ENCODE data around the gene DGCR8.

DNA sequence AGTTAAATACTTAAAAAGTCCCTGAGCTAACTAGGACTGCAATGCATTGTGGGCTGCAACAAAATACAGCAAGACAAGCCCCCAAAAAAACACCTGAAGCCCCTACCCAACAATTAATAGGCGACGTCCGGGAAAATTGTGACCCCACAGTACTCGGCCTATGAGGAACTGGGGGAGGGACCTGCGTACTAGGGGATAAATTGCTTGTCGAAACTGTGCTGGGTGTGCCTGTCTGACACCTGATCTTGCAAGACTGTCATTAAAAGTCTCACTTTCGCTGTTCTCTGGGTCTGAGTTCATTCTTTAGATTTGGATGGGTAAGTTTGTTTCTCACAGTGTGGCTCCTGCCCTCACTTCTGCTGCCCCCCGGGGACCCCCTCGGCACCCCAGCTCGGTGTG is 44.0 kb upstream of the DGCR8 start:
- TF ChIP-seq, protein P1, sequence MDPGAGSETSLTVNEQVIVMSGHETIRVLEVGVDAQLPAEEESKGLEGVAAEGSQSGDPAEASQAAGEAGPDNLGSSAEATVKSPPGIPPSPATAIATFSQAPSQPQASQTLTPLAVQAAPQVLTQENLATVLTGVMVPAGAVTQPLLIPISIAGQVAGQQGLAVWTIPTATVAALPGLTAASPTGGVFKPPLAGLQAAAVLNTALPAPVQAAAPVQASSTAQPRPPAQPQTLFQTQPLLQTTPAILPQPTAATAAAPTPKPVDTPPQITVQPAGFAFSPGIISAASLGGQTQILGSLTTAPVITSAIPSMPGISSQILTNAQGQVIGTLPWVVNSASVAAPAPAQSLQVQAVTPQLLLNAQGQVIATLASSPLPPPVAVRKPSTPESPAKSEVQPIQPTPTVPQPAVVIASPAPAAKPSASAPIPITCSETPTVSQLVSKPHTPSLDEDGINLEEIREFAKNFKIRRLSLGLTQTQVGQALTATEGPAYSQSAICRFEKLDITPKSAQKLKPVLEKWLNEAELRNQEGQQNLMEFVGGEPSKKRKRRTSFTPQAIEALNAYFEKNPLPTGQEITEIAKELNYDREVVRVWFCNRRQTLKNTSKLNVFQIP (CRISPR knock-in tag; IDR thresholded peaks at IDR 0.05; ENCODE audit: borderline replicate concordance, low read depth): no peak
- TF ChIP-seq, protein P2, sequence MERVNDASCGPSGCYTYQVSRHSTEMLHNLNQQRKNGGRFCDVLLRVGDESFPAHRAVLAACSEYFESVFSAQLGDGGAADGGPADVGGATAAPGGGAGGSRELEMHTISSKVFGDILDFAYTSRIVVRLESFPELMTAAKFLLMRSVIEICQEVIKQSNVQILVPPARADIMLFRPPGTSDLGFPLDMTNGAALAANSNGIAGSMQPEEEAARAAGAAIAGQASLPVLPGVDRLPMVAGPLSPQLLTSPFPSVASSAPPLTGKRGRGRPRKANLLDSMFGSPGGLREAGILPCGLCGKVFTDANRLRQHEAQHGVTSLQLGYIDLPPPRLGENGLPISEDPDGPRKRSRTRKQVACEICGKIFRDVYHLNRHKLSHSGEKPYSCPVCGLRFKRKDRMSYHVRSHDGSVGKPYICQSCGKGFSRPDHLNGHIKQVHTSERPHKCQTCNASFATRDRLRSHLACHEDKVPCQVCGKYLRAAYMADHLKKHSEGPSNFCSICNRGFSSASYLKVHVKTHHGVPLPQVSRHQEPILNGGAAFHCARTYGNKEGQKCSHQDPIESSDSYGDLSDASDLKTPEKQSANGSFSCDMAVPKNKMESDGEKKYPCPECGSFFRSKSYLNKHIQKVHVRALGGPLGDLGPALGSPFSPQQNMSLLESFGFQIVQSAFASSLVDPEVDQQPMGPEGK (CRISPR knock-in tag; IDR thresholded peaks at IDR 0.05; ENCODE audit: borderline replicate concordance): no peak
- TF ChIP-seq, protein P3, sequence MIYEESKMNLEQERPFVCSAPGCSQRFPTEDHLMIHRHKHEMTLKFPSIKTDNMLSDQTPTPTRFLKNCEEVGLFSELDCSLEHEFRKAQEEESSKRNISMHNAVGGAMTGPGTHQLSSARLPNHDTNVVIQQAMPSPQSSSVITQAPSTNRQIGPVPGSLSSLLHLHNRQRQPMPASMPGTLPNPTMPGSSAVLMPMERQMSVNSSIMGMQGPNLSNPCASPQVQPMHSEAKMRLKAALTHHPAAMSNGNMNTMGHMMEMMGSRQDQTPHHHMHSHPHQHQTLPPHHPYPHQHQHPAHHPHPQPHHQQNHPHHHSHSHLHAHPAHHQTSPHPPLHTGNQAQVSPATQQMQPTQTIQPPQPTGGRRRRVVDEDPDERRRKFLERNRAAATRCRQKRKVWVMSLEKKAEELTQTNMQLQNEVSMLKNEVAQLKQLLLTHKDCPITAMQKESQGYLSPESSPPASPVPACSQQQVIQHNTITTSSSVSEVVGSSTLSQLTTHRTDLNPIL (CRISPR knock-in tag; IDR thresholded peaks at IDR 0.05; ENCODE audit: low read depth): no peak
- TF ChIP-seq ISL1 (CRISPR knock-in tag; IDR thresholded peaks at IDR 0.05): no peak
- TF ChIP-seq ZFP3 (CRISPR knock-in tag; IDR thresholded peaks at IDR 0.05): no peak
- TF ChIP-seq, protein P4, sequence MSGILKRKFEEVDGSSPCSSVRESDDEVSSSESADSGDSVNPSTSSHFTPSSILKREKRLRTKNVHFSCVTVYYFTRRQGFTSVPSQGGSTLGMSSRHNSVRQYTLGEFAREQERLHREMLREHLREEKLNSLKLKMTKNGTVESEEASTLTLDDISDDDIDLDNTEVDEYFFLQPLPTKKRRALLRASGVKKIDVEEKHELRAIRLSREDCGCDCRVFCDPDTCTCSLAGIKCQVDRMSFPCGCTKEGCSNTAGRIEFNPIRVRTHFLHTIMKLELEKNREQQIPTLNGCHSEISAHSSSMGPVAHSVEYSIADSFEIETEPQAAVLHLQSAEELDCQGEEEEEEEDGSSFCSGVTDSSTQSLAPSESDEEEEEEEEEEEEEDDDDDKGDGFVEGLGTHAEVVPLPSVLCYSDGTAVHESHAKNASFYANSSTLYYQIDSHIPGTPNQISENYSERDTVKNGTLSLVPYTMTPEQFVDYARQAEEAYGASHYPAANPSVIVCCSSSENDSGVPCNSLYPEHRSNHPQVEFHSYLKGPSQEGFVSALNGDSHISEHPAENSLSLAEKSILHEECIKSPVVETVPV (CRISPR knock-in tag; IDR thresholded peaks at IDR 0.05): no peak
- TF ChIP-seq ZC3H10 (CRISPR knock-in tag; IDR thresholded peaks at IDR 0.05): no peak
- TF ChIP-seq, protein P5, sequence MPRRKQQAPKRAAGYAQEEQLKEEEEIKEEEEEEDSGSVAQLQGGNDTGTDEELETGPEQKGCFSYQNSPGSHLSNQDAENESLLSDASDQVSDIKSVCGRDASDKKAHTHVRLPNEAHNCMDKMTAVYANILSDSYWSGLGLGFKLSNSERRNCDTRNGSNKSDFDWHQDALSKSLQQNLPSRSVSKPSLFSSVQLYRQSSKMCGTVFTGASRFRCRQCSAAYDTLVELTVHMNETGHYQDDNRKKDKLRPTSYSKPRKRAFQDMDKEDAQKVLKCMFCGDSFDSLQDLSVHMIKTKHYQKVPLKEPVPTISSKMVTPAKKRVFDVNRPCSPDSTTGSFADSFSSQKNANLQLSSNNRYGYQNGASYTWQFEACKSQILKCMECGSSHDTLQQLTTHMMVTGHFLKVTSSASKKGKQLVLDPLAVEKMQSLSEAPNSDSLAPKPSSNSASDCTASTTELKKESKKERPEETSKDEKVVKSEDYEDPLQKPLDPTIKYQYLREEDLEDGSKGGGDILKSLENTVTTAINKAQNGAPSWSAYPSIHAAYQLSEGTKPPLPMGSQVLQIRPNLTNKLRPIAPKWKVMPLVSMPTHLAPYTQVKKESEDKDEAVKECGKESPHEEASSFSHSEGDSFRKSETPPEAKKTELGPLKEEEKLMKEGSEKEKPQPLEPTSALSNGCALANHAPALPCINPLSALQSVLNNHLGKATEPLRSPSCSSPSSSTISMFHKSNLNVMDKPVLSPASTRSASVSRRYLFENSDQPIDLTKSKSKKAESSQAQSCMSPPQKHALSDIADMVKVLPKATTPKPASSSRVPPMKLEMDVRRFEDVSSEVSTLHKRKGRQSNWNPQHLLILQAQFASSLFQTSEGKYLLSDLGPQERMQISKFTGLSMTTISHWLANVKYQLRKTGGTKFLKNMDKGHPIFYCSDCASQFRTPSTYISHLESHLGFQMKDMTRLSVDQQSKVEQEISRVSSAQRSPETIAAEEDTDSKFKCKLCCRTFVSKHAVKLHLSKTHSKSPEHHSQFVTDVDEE (CRISPR knock-in tag; IDR thresholded peaks at IDR 0.05): no peak
- TF ChIP-seq ZFP30 (CRISPR knock-in tag; IDR thresholded peaks at IDR 0.05): no peak
- no peak for TF ChIP-seq SNAI2 (CRISPR knock-in tag; IDR thresholded peaks at IDR 0.05)
- TF ChIP-seq TOX (CRISPR knock-in tag; IDR thresholded peaks at IDR 0.05; ENCODE audit: borderline replicate concordance): no peak

All from SK-N-SH treated with all-trans-retinoic acid at 6 μM for 48 hours (cell line).